ENCODE measurements around the gene KDM2B. TPM values are rescaled to one million over a fixed set of nuclear protein-coding genes. Genes with fewer than 3 reads are reported as not detected.

The KDM2B gene
- total and polyA plus RNA-seq, 2 donors (not counting 3 experiments of a cell fraction or from before 2014, with no cell fraction given), result 26.8 to 37.3 TPM

DNA sequence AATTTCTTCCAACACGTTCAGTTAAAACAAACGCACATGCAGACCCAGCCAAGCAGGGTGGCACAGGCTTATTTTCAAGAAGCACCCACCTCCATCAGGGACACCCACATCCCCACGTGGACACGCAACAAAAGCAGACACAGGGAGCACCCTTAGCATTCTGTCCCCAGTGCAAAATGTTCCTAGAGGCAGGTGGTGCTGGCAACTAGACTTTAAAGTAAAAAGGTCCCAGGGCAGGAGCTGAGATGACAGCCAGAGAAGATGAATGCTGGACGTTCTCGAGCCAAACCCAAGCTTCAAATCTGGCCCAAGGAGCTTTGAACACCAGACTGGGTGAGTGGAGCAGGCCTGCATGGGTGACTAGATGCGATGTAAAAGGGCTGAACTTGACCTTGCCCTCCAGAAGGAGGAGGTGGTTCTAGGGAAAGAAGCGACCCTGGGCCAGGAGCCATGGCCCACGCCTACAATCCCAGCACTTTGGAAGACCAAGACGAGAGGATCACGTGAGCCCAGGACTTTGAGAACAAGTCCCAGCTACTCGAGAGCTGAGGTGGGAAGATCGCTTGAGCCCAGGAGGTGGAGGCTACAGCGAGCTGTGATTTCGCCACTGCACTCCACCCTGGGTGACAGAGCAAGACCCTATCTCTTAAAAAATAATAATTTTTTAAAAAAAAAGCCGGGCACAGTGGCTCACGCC lies 47.3 kb downstream of the KDM2B start:
- H2AFZ ChIP-seq (ENCODE audit: low read depth, low read length), result no peak overlapping the region
- POLR2A ChIA-PET, result interaction anchor here (0.7 kb wide), 1 partner anchor 153 kb away, joined by 4 read pairs; no protein-coding TSS in a partner anchor

More for the DNA sequence above, 47.3 kb downstream of the KDM2B start:
- intact Hi-C loops (cut with micrococcal nuclease), result no loop called here
- no peak for FAIRE-seq
- no peak for TF ChIP-seq EZH2 (IDR thresholded peaks at IDR 0.05; ENCODE audit: borderline replicate concordance, low read depth, low read length, severe bottlenecking)
- TF ChIP-seq POLR2A (IDR thresholded peaks at IDR 0.05; ENCODE audit: low read depth, low read length), result no peak
- no peak for TF ChIP-seq POLR2AphosphoS5 (IDR thresholded peaks at IDR 0.05; ENCODE audit: insufficient read depth, low read depth, low read length)
- TF ChIP-seq, protein P1, sequence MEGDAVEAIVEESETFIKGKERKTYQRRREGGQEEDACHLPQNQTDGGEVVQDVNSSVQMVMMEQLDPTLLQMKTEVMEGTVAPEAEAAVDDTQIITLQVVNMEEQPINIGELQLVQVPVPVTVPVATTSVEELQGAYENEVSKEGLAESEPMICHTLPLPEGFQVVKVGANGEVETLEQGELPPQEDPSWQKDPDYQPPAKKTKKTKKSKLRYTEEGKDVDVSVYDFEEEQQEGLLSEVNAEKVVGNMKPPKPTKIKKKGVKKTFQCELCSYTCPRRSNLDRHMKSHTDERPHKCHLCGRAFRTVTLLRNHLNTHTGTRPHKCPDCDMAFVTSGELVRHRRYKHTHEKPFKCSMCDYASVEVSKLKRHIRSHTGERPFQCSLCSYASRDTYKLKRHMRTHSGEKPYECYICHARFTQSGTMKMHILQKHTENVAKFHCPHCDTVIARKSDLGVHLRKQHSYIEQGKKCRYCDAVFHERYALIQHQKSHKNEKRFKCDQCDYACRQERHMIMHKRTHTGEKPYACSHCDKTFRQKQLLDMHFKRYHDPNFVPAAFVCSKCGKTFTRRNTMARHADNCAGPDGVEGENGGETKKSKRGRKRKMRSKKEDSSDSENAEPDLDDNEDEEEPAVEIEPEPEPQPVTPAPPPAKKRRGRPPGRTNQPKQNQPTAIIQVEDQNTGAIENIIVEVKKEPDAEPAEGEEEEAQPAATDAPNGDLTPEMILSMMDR (IDR thresholded peaks at IDR 0.05; ENCODE audit: extremely low read depth in 1 of 2, insufficient read depth in 1 of 2, low read depth in 1 of 2, low read length in 2 of 2), result no peak
- TF ChIP-seq FOS (IDR thresholded peaks at IDR 0.05; ENCODE audit: borderline replicate concordance, insufficient read depth, low read length), result no peak
- TF ChIP-seq MYC (IDR thresholded peaks at IDR 0.05; ENCODE audit: low read depth, low read length), result no peak
- TF ChIP-seq GATA2 (IDR thresholded peaks at IDR 0.05; ENCODE audit: insufficient read depth, insufficient read length, low read depth, low read length), result no peak
- TF ChIP-seq, protein P2, sequence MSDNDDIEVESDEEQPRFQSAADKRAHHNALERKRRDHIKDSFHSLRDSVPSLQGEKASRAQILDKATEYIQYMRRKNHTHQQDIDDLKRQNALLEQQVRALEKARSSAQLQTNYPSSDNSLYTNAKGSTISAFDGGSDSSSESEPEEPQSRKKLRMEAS (IDR thresholded peaks at IDR 0.05; ENCODE audit: insufficient read depth, insufficient read length), result no peak
- TF ChIP-seq JUN (IDR thresholded peaks at IDR 0.05; ENCODE audit: borderline replicate concordance, insufficient read depth, insufficient read length, low read depth), result no peak
- no peaks in the 10 kb centered on the region for H3K27me3 ChIP-seq (ENCODE audit: control insufficient read depth in 2 of 2, insufficient read depth in 2 of 2, low read length in 2 of 2)
- H3K4me3 ChIP-seq (replicated peaks in 1 of 3; ENCODE audit: insufficient read depth in 1 of 3, low read depth in 1 of 3, low read length in 3 of 3), result no peak overlapping the region
- H3K36me3 ChIP-seq (ENCODE audit: control insufficient read depth in 2 of 2, extremely low read depth in 1 of 2, insufficient read depth in 2 of 2, low read length in 2 of 2), result peaks cover 0 to 12% of the 10 kb centered on the region in 2 experiments
- CTCF ChIA-PET, result interaction anchor here (0.7 kb wide), 1 partner anchor 46 kb away, joined by 3 read pairs; no protein-coding TSS in a partner anchor
- peaks cover 22% of the 10 kb centered on the region for H3K4me1 ChIP-seq (ENCODE audit: control insufficient read depth, extremely low read depth, insufficient read depth, low read length)
- H3K9ac ChIP-seq (replicated peaks; ENCODE audit: extremely low read depth, insufficient read depth, low read length), result no peak overlapping the region
- H3K79me2 ChIP-seq (ENCODE audit: control insufficient read depth, insufficient read depth, low read length), result no peaks in the 10 kb centered on the region
- H3K27ac ChIP-seq (ENCODE audit: insufficient read depth, low read depth, low read length), result no peak overlapping the region
- DNase-seq (ENCODE audit: low read depth, low spot score), result no peak
- BruUV-seq (replicated peaks), result no TSS peak
- no peak overlapping the region for H3K4me2 ChIP-seq (ENCODE audit: insufficient read depth, low read length)
- no peaks in the 10 kb centered on the region for H4K20me1 ChIP-seq (replicated peaks; ENCODE audit: control insufficient read depth, extremely low read depth, insufficient read depth, low read length)
- dilution Hi-C loops (cut with MboI; ENCODE audit: extremely low pct_ligation_motif_present, low sequenced_read_pairs), result no loop called here
- H3K9me3 ChIP-seq (replicated peaks; ENCODE audit: control insufficient read depth, insufficient read depth, low read length), result no peaks in the 10 kb centered on the region
- H3K9me1 ChIP-seq (replicated peaks; ENCODE audit: control insufficient read depth, extremely low read depth, insufficient read depth, low read length), result no peaks in the 10 kb centered on the region
